ENCODE measurements around the gene CFAP43.

CFAP43 gene, protein sequence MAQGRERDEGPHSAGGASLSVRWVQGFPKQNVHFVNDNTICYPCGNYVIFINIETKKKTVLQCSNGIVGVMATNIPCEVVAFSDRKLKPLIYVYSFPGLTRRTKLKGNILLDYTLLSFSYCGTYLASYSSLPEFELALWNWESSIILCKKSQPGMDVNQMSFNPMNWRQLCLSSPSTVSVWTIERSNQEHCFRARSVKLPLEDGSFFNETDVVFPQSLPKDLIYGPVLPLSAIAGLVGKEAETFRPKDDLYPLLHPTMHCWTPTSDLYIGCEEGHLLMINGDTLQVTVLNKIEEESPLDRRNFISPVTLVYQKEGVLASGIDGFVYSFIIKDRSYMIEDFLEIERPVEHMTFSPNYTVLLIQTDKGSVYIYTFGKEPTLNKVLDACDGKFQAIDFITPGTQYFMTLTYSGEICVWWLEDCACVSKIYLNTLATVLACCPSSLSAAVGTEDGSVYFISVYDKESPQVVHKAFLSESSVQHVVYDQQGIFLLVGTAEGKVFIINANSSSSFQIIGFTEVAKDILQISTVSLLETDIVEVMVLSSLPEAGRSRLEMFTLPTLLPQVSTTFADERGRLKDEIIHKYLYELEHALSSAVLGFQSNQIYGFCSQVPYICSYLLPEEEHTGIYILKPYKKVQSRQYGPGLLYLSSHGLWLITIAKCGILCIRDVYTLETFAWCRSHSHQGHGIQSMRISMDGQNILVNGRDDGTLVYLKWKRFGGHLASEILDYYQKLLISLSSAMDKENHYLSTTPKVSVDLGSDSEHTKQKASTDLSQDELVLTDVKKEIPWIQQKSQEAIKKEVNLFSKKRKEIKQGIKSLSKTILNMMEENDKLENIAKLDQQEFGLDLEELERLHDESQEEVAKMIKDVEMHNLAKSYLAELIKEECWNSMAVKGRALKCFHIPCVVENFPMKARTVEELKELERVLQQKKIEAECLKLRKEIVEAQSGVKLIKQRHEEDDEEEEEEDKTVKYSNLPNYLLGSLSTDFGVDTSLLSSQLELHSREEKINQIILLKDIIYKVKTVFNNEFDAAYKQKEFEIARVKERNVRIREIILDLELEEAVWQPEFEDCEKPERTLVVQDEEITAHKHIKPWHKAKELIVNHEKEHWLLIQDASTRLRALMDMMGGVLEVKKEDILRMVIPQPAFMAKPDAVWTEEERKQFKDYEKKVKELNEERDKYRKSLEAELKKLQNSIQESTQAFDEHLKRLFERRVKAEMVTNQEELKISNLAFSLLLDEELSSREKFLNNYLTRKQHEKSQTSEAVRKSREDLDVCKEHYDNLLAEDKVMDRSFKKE (N-terminal part only)

DNA sequence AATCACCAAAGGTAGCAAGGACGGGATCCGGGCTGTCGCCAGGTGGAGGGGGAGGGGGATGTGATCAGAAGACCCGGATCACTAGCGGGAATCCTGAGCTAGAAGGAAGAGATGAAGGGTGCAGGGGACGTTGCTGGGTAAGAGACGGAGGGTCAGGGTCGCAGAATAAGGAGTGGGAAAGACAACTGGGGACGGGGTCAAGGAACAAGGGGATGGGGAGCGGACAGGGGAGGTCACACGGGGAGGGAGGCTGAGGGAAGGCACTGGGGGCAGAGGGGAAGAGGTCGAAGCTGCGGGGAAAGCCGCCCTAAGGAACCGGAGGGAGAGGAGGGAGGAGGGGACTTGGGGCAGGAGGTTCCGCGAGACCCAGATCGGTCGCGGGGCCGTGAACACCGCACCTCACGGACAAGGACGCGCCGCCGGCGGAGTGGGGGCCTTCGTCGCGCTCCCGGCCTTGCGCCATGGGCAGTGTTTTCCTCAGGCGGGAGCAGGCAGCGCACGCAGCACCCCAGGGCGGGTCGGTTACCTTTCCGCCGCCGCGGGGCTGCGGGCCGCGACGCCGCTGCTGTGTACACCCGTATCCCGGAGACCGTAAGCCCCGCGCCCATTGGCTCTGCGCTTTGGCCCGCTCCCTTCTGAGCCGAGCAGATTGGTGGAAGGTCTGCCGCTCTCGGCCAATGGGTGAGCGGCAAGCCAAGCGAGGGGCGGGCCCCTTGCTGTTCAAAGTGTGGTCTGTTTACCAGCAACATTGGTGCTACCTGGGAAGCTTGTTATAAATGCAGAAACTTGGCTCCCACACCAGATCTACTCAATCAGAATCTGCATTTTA, at the start of gene CFAP43:
Gene CFAP43, minus strand, starts transcription at position 581 of the 829 bp plus-strand sequence. Its CDS starts 118 bp downstream, at position 463.
- FAIRE-seq (peak; percentile 100), DNase-seq (ENCODE audit: low spot score) (peak; percentile 100)

DNA sequence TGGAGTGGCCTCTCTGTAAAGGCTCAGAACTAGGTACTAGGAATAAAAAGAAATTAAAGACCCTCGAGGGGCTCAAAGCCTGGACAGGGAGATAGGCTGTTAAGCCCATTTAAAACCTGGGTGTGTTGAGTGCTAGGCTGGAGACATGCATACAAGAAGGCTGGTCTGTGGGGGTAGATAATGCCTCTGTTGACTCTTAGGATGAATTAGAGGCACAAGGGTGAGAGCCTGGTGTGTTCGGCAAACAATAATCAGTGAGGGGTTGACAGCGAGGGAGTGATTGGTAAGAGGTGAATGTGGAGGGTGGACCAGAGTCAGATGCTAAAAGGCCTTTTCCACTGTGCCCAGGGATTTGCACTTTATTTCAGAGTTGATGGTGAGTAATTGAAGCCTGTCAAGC, 49.5 kb upstream of the CFAP43 start:
- FAIRE-seq, result no peak
- no peak for DNase-seq (ENCODE audit: low spot score)

DNA sequence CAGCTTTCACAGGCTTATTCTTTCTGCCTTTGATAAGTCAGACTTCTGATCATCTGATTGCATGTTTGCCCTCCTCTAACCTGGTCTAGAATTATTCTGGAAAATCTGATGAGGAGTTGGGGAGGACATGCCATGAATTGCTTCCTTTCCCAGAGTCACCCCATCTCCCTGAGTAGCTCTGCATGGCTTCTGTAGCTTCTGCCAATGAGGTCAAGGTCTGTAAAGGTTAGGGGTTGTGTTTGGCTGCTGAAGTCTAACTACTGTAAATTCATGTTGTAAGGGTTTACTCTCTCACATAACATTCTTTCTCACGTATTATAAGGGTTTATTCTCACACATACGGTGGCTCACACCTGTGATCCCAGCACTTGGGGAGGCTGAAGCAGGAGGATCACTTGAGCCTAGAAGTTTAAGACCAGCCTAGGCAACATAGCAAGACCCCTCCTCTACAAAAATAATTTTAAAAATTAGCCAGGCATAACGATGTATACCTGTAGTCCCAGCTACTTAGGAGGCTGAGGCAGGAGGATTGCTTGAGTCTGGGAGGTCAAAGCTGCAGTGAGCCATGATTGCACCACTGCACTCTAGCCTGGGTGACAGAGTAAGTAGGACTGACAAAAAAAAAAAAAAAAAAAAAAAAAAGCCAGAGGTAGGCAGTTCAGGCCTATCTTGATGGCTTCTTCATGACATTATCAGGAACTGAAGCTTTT, 47.5 kb upstream of the CFAP43 start:
- no peak for FAIRE-seq

DNA sequence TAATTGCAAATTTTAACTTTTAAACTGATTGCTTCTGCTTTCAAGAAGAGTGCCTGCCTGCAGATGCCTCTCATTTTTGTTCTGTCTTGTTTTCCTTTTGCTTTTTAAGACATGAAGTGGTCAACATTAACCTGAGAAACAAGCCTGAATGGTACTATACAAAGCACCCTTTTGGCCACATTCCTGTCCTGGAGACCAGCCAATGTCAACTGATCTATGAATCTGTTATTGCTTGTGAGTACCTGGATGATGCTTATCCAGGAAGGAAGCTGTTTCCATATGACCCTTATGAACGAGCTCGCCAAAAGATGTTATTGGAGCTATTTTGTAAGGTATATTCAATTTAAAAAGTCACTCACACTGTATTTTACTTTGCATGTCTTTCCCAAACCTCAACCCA, 45.6 kb upstream of the CFAP43 start:
- FAIRE-seq (no peak), DNase-seq (ENCODE audit: low spot score) (no peak)

More for the DNA sequence above, 47.5 kb upstream of the CFAP43 start:
- no peak for DNase-seq (ENCODE audit: low spot score)

DNA sequence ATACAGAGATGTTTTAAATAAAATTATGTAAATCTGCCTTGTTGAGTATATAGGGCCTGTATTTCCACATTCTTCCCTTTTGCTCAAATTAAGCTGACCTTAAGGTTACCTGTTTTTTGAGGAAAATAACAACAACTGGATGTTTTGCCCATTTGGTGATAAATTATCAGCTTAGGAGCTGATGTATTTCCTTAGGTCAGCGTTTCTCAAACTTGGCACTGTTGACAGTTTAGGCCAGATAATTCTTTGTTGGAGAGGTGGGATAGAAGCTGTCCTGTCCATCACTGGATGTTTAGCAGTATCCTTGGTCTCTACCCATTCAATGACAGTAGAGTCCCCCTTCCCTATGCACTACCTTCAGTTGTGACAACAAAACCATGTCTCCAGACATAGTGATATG, 44.0 kb upstream of the CFAP43 start:
- FAIRE-seq (peak; percentile 20), DNase-seq (ENCODE audit: low spot score) (no peak)

DNA sequence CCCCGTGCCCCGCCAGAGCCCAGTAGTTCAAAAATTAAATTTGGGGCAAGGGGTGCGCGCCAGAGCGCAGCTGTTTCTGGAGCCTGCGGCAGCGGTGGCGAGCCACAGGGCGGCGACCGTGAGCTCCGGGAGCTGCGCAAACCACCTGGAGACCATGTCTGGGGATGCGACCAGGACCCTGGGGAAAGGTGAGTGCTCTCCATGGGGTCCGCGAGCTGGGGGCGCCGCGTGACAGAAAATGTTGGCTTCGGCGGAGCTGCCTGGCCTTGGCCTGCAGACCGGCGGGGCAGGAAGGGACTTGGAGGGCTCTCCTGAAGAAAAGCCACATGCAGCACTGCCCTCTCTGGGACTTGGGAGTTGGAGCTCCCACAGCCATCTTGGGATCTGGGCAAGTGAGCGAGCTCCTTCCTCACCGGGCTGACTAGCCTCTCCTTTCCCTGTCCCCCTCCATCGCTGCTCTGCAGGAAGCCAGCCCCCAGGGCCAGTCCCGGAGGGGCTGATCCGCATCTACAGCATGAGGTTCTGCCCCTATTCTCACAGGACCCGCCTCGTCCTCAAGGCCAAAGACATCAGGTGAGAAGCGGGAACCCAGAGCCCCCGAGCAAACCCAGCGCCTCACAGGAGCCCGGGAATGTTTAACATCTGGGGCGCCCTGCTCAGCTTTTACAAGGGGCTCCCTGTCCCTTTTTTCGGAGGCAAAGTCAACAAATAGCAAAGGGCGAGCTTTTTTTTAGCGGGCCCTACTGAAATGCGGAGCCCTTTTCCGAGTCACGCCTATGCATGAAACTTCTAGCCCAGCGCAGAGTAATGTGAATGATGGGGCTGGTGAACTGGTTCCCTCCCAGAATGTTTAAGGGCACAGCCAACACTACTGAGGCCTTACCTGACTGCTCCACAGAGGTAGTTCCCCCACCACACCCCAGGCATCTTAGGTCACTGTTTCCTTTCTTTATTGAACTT, 42.9 kb upstream of the CFAP43 start:
- no peak for FAIRE-seq

DNA sequence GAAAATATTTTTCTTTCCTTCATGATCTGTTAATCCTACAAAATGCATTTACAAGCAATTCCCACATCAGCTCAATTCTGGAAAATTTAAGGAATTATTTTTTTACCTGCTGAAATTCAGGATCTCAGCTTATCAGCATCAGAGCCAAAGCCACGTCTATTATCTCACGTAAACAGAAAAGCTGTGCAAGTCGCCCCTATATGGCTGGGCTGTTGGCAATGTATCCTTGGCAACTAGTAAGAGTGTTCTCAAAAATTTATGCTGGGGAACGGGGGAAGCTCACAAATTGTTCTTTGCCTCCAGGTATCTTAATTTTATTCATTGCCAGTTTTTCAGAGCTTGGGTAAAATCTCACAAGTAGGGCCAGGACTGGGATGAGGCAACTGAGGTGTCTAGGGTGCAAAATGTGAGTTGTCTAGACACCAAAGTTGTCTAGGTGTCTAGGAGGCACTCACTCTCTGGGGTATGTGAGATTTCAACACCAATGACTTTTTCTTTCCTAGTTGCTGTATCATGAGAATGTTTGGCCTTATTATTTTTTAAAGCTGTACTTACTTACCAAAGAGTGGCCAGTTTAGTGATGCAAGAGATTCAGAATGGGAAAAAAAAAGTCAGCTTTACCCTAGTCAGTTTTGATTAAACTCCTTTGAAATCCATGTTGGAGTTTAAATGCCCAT, 41.9 kb upstream of the CFAP43 start:
- no peak for FAIRE-seq
- DNase-seq (ENCODE audit: low spot score), result no peak

More for the DNA sequence above, 42.9 kb upstream of the CFAP43 start:
- DNase-seq (ENCODE audit: low spot score), result peak; percentile 82

DNA sequence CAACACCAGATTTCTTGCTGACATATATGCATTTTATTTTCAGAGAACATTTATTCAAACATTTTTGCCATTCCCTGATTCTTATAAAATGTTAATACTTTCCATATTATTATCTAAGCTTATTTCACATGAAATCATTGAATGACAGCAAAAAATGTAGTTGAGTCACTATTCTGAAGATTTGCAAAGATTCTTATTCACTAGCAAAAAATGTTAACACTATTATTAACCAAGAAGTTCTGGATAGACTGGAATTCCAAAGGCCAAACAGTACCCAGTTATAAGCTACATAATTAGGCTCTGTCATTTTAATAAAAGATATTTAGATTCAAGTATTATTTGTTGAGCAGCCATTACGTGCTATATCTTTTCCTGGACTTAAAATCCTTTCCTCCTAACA, 41.1 kb upstream of the CFAP43 start:
- FAIRE-seq, result no peak
- no peak for DNase-seq (ENCODE audit: low spot score)

DNA sequence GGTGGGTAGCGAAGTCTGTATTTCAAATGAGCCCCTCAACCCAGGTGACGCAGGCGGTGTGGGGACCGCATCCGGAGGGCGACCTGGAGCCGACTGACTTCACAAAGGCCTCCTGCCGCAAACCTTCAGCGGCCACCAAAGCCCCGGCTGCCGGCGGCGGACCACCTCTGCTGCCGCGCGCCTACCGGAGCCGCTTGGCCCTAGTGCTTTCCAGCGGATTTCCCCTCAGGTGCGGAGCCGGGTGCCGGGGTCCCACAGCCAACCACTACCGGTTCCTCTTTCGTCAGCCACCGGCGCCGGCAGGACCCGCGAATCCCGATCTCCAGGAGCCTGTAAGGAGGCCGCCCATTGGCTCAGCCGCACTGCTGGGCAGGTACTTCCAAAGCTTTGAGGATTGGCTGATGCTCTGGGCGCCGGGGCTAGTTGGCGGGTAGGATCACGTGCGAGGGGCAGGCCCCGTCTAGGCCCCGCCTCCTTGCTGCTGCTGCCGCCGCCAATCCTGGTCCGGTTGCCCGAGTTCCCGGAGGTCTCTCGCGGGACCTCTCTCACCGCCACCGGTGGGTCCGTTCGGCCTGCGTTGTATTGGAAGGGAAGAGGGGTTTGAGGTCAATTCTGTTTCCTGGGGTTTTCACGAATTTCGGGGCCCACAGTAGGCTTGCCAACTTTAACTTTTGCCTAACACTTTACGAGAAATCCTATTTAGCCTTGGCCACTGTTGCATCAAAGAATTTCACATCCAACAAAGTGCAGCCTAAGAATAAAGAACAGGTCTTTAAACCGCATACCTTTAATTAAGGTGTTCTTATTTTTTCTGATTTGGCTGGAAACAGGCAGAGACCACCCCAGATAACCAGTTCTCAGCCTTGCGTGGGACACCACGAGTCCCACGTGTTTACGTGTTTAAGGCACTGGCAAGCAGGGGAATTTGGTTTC, 36.8 kb upstream of the CFAP43 start, which contains the start of gene GSTO2:
Gene GSTO2, plus strand, starts transcription at position 472 of the 933 bp plus-strand sequence. CDS start 5,732 bp downstream, outside the sequence.
- DNase-seq (ENCODE audit: low spot score) (peak; percentile 89), FAIRE-seq (no peak)

DNA sequence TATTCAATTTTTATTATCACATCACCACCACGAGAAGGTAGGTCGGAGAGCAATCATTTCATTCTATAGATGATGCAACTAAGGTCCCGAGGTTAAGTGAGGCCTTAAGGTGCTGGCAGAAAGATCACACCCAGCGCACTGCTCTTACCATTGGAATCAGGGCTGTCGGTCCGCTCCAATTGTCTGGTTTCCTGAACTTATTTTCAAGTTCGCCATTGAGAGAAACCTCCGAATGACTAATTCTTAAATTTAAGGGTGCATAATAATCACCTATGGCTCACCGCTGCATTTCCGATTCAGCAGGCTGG, 36.2 kb upstream of the CFAP43 start:
- FAIRE-seq (no peak), DNase-seq (ENCODE audit: low spot score) (no peak)

DNA sequence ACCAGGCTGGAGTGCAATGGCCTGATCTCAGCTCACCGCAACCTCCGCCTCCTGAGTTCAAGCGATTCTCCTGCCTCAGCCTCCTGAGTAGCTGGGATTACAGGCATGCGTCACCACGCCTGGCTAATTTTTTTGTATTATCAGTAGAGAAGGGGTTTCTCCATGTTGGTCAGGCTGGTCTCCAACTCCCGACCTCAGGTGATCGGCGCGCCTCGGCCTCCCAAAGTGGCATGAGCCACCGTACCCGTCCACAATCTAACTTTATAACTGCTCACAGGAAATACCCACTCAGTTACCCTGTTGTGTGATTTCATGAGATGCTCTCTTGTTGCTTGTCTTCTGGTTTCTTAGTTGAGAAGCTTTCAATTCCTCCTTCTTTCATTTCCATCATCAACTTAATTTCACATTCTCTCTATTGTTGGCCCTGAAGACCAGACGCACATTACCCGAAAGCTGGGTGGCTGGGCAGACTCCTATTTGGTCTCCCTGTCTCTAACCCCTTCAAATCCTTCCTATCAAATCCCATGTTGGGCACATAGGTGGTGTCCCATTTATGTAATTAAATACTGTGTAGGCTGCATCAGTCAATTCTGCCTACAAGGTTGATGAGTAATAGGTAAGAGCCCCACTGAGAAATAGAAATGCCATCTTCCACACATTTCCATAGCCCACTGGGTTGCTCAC, 35.7 kb upstream of the CFAP43 start:
- no peak for DNase-seq (ENCODE audit: low spot score)
- no peak for FAIRE-seq

DNA sequence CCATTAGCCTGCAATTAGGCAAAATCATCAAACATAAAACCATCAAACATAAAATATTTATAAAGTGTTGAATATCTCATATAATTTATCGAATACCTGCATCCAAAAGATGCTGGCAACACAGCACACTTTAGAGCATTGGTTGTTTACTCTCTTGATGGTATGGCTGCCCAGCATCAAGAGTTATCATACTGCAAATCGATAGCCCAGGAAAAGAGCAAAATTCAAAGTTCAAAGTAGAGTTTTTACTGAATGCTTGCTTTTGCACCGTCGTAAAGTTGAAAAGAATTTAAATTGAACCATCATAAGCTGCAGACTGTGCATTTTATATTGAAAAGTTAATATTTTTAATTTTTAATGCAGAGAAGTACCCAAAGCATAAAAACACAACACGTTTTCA, 32.6 kb upstream of the CFAP43 start:
- FAIRE-seq, result no peak

DNA sequence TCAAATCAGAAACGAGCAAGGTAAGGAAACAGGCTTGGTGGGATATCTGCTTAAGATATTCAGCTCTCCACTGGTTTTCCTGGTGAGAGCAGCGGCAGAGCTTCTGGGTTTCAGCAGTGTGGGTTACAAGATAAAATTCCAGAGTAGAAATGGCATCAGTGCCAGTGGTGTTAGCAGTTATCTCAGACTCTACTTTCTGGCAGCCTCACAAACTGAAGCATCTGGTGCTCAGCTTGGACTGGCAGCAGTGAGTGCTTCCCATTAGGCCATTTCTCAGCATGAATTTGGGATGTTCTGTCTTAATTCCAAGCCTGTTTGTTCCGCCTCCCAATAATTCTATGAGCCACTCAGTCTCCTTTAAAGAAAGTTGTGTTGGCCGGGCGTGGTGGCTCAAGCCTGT, 29.9 kb upstream of the CFAP43 start:
- FAIRE-seq, result no peak
- no peak for DNase-seq (ENCODE audit: low spot score)

More for the DNA sequence above, 32.6 kb upstream of the CFAP43 start:
- no peak for DNase-seq (ENCODE audit: low spot score)

DNA sequence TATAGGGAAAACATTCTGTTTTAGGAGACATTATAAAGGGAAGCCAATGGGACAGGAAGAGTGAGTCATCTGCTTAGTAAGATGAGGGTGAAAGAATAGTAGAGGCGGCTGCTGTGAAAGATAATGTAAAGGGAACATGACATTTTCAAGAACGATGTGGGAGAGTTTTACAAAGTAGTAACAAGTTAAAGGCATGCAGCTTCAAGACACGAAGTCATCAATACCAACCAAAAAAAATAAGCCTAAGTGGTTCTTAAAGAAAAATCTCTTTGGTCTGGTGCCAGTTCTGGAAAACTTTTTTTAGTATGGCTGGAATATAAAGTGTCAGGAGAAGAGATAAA, 28.6 kb upstream of the CFAP43 start:
- FAIRE-seq, result no peak
- no peak for DNase-seq (ENCODE audit: low spot score)

DNA sequence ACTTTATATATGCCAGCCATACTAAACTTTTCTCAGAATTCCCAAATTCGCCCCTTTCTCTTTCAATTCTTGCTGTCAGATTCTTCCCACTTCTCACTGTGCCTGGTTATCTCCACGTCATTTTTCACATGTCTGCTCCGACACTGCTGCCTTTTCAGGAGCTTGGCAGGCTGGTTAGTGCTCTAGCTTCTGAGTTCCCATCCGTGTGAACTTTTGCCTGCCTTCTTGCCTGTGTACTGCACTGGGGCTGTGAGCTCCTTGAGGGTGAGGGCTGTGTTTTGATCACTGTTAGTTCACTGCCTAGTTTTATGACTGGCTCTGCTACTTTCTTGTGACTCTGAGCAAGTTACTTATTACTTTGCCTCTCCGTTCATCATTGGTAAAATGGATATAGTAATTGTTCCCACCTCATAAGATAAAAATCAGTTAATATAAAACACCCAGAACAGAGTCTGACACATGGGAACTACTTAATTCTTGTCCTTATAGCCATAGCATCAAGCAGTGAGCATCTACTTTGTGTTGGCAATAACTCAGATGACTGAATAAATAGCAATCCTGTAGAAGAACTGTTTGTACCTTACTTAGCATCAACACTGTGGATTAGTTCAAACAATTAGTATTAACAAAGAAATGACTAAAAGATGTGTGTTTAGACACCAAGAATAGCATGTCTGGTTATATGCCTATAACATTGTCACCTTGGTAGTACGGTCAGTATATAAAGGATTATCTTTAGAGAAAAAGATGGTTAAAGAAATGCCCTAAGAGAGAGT, 28.0 kb upstream of the CFAP43 start:
- DNase-seq (ENCODE audit: low spot score) (no peak), FAIRE-seq (no peak)

DNA sequence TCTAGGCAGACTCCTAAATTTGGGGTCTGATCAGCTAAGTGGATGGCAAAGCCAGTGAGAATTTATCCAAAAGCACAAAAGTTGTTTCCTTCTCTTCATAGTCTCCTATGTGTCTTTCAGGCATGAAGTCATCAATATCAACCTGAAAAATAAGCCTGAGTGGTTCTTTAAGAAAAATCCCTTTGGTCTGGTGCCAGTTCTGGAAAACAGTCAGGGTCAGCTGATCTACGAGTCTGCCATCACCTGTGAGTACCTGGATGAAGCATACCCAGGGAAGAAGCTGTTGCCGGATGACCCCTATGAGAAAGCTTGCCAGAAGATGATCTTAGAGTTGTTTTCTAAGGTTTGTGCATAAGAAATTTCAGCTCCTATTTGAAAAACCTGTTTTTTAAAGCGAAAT, 27.3 kb upstream of the CFAP43 start:
- FAIRE-seq, result no peak
- no peak for DNase-seq (ENCODE audit: low spot score)
